Duodenal mucosa (tissue), 2 donors: ENCODE results near the gene SARNP.

ENCODE experiments used
- H3K27ac ChIP-seq: one replicate; pipeline ENCODE4 v1.7.0; 2013; ENCODE audit warnings: low read depth, low read length
- H3K27me3 ChIP-seq, 2 donors: one replicate each; pipeline ENCODE4 v1.7.0; 2013; ENCODE audit warnings: low read length in 2 of 2, control low read depth in 1 of 2; ENCODE audit not compliant: insufficient read depth in 2 of 2, control insufficient read depth in 1 of 2
- H3K36me3 ChIP-seq, 2 donors: one replicate each; pipeline ENCODE4 v1.7.0; 2013; ENCODE audit warnings: low read length in 2 of 2, control low read depth in 1 of 2; ENCODE audit not compliant: insufficient read depth in 2 of 2, control insufficient read depth in 1 of 2
- H3K4me1 ChIP-seq, 2 donors: one replicate each; pipeline ENCODE4 v1.7.0; 2013; ENCODE audit warnings: low read length in 2 of 2, control low read depth in 1 of 2; ENCODE audit not compliant: insufficient read depth in 2 of 2, control insufficient read depth in 1 of 2
- H3K4me3 ChIP-seq, 2 donors: one replicate each; pipeline ENCODE4 v1.7.0; 2013; ENCODE audit warnings: low read length in 2 of 2, low read depth in 1 of 2
- H3K9ac ChIP-seq, 2 donors: one replicate each; pipeline ENCODE4 v1.7.0; 2013; ENCODE audit warnings: low read length in 2 of 2, low read depth in 1 of 2
- H3K9me3 ChIP-seq, 2 donors: one replicate each; pipeline ENCODE4 v1.7.0; 2013; ENCODE audit warnings: low read length in 2 of 2, control low read depth in 1 of 2; ENCODE audit not compliant: control insufficient read depth in 1 of 2

SARNP gene

DNA sequence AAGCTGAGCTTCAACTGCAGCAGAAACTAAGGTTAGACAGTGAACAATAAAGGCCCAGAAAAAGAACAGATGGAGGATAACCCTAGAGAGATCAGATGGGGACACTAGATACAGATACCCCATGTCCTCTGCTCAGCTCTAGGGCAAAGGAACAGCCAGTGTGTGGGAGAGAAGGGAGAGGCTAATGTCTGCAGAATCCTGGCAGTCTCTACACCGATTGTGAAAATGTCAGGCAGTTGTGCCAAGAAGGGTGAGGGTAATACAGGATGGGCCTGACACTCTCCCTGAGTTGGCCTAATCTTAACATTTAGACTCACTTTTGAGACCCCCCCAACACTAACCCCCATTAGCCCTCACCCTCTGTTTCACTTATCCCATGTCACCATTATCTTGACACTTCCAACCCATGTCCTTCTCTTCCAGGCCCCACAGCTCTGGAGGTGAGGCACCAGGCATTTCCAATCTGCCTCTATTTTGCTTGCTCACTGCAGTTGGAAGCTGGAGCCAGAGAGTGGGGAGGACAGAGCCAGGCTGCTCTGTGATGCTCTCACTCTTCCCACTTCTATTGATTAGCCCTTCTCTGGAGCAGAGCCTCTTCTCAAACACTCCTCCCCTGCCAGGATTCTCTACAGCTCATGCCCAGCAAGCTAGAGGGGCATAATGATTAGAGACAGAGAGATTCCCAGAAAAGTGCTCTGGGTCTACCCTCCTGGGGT is 104.7 kb downstream of the SARNP start:
- no peaks in the 10 kb centered on the region for H3K9me3 ChIP-seq
- no peak overlapping the region for H3K27ac ChIP-seq
- no peak overlapping the region for H3K9ac ChIP-seq
- peaks cover 28 to 36% of the 10 kb centered on the region in 2 donors for H3K4me1 ChIP-seq
- no peaks in the 10 kb centered on the region for H3K36me3 ChIP-seq
- no peak overlapping the region for H3K4me3 ChIP-seq
- peaks cover 0 to 15% of the 10 kb centered on the region in 2 donors for H3K27me3 ChIP-seq

DNA sequence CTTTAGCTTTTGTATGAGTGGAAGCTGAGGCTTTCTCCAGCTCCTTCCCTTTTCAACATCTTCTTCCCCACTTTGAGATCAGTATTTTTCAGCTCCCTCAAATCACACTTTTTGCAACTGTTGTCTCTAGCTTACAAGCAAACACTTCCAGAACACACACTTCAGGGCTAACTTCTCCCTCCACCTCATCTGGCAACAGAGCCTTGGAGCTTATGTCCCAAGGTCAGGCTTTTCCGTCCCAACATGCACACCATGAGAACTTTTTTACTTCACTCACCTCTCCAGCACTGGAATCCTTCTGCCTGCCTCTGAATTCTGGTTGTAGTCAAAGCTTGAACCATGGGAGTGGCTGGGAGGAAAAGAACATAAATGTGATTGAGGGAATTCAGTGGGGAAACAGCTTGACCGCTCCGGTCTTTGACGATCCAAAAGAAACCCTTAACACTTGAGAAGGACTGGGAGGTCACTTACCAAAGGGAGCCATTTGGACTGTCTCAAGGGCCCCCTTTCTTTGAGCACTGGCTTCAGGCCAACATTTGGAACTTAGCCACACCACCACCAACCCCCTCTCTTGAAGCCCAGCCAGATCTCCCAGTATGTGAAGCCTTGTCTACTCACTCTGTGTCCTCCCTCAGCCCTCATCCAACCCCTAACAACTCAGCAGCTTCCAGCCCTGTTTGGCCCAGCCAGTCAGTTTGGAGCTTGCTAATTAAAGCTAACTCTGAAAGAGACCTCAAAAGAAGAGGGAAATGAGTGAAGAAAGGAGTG is 105.6 kb downstream of the SARNP start:
- H3K27me3 ChIP-seq, result peaks cover 0 to 18% of the 10 kb centered on the region in 2 donors
- no peaks in the 10 kb centered on the region for H3K9me3 ChIP-seq
- H3K4me3 ChIP-seq, result no peak overlapping the region
- no peak overlapping the region for H3K27ac ChIP-seq
- H3K9ac ChIP-seq, result no peak overlapping the region
- no peaks in the 10 kb centered on the region for H3K36me3 ChIP-seq
- peaks cover 24 to 33% of the 10 kb centered on the region in 2 donors for H3K4me1 ChIP-seq

DNA sequence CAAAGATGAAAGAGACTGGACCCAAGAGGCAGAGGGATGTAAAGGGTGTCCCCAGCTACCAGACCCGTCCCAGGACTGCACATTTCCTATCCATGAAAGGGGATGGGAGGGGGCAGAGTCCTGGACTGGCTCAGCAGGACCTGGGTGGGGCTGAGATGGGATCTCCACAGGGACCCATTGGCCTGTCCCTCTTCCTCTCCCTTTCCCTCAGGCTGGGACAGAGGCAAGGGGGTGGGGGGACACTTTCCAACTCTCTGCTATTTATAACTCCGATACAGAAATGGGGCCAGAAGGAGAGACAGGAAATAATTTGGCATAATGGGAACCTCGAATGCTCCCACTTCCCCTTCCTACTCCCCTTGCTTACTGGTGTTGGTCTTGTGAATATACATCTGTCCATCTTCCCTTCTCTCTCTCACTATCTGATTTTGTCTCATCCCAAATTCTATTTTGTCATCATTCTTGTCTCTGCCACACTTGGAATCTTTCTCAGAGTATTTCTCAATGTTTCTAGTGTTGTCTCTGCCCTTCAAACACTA is 108.8 kb downstream of the SARNP start:
- Histone ChIP-seq H3K36me3 (no peaks in the 10 kb centered on the region), H3K9me3 (no peaks in the 10 kb centered on the region), H3K4me3 (peak overlapping the region; percentile 60 to 61), H3K27ac (no peak overlapping the region), H3K9ac (no peak overlapping the region), H3K4me1 (peaks cover 15 to 36% of the 10 kb centered on the region in 2 donors), H3K27me3 (peaks cover 0 to 21% of the 10 kb centered on the region in 2 donors)

DNA sequence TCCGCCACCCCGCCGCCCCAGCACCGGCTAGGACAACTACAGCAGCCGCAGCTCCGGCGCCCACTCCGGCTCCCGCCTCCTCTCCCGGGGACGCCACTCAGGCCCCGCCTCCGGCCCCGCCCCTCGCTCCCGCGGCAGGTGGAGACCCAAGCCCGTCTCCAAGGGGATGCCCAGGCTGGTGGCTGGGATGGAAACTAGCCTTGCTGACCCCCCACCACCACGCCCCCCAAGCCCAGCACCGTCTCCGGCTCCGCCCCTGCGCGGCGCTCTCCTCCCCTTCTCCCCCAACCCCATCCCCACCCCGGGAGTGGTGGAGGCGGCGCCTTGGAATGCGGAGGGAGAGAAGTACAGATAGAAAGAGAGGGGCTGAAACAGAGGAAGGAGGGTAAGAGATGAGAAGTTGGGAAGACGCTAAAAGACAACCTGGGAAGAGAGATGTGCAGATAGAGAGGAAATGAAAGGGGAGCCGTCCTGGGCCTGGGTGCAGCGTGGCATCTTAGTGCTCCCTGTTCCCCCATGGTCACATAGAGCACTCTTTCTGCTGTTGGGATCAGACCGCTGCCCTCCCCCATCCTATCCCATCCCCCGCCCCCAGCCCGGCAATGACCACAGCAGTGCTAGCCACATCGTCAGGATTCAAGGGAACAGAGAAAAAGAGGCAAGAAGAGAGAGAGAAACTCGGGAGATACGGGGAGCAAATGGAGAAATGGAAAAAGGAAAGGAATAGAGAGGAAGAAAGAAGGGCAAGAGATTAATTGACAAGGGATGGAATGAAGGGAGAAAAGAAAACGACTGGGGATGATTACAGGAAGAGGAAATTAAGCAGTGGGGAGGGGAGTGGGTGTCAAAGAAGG is 109.5 kb downstream of the SARNP start, which contains the start of gene ITGA7:
Gene ITGA7, minus strand, starts transcription at position 64 of the 854 bp plus-strand sequence. CDS start 222 bp downstream, outside the sequence.
- Histone ChIP-seq H3K9me3 (no peaks in the 10 kb centered on the region), H3K27ac (no peak within 1 kb of the TSS), H3K4me3 (peak within 1 kb of the TSS; percentile 61 to 62), H3K4me1 (peaks cover 18 to 36% of the 10 kb centered on the region in 2 donors), H3K9ac (peak within 1 kb of the TSS in 1 of 2 donors; percentile 43), H3K27me3 (peaks cover 0 to 21% of the 10 kb centered on the region in 2 donors), H3K36me3 (no peaks in the 10 kb centered on the region)
